IPS-15b (cell line): ENCODE results near the gene SASH3.

Experiments
- H3K27me3 ChIP-seq: one replicate; pipeline ENCODE4 v1.6.1; 2013; ENCODE audit warnings: low read length; ENCODE audit not compliant: control insufficient read depth, insufficient read depth
- H3K36me3 ChIP-seq: one replicate; pipeline ENCODE4 v1.6.1; 2013; ENCODE audit warnings: low read length; ENCODE audit not compliant: control insufficient read depth, insufficient read depth
- H3K4me1 ChIP-seq: one replicate; pipeline ENCODE4 v1.6.1; 2013; ENCODE audit warnings: mild to moderate bottlenecking, low read length; ENCODE audit not compliant: control insufficient read depth, insufficient read depth
- H3K4me3 ChIP-seq: one replicate; pipeline ENCODE4 v1.5.1; 2013; ENCODE audit warnings: low read depth, low read length
- H3K9ac ChIP-seq: one replicate; pipeline ENCODE4 v1.6.1; 2013; ENCODE audit warnings: low read depth, mild to moderate bottlenecking, low read length
- H3K9me3 ChIP-seq: one replicate; pipeline ENCODE4 v1.6.1; 2013; ENCODE audit warnings: mild to moderate bottlenecking, low read length; ENCODE audit not compliant: control insufficient read depth, insufficient read depth

Gene SASH3

DNA sequence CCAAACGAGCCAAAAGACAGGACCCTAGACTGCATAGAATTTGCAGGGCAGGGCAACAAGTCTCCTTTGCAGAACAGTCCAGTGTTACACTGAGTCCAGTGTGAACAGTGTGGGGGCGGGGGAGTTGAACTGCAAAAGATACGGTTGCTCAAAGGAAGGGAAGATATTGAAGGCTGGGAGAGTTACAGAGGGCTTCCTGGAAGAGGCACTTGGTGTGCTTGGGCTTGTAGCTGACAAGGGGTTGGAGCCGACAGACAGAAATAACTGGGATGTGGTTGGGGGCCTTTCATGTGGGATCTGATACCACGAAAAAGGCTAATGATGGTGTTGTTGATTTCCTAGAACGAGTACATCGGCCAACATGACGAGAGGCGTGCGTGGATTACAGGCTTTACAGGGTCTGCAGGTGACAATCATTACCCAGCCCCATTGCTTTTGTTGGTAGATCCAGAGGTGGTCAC lies 34.9 kb upstream of the SASH3 start:
- Histone ChIP-seq H3K36me3 (no peaks in the 10 kb centered on the region), H3K27me3 (peaks cover 6% of the 10 kb centered on the region), H3K9ac (no peak overlapping the region), H3K4me3 (no peak overlapping the region), H3K4me1 (peaks cover 6% of the 10 kb centered on the region), H3K9me3 (no peaks in the 10 kb centered on the region)

DNA sequence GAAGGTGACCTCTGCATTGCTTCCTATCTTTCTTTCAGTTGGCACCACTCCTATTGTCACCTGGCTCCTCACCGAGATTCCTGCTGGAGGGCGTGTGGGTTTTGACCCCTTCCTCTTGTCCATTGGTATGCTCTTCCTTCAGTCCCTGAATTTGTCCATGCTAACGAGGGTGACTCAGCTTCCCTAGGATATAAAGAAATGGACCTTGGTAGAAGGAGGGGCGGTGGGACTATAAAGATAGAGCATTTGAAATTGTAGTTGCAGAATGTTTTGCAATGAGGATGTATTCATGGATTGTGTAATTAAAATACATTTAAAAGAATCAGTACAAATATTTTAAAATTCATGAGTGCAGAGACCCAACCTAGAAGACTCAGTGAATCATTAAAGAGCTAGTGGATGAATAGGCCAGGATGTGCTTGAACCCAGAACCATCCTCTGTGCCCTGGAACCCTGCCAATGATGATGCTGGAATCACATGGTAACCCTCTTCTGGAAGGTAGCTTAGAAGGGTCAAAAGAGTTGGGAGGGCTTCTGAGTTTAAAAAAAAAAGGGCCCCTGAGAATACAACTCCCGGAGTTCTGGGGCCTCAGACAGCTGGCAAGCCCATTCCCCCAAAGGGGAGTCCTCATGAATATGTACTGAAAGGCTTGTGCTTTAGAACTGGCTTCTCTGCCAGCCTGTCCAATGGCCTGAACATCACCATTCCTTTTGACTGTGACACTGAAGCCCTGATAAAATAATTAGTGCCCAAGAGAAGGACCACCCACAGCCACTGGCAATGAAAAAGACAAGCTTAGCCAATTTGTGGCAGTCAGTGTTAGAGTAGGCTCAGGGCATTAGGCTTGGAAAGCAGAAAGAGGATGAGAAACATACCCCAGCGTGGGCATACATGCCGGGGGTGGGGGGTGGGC lies 32.9 kb upstream of the SASH3 start:
- Histone ChIP-seq H3K9me3 (no peaks in the 10 kb centered on the region), H3K27me3 (peaks cover 6% of the 10 kb centered on the region), H3K9ac (no peak overlapping the region), H3K4me3 (no peak overlapping the region), H3K4me1 (peaks cover 4% of the 10 kb centered on the region), H3K36me3 (no peaks in the 10 kb centered on the region)

DNA sequence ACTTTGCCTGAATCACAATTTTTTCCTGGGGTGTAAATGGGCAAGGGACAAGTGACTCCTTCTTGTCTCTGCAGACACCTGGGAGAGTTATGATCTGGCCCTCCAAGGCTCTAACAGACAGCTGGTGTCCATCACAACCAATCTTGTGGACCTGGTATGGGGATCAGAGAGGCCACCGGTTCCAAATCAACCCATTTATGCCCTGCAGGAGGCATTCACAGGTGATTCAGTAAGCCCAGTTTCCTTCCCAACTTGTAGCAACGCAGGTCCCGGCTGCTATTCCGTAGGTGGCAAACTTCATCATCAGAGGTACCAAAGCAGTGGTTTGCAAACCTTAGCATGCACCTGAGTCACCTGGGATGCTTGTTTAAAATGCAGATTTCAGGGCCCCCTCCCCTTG lies 32.2 kb upstream of the SASH3 start:
- H3K9ac ChIP-seq, result no peak overlapping the region
- H3K36me3 ChIP-seq, result no peaks in the 10 kb centered on the region
- peaks cover 4% of the 10 kb centered on the region for H3K4me1 ChIP-seq
- H3K4me3 ChIP-seq, result no peak overlapping the region
- peaks cover 6% of the 10 kb centered on the region for H3K27me3 ChIP-seq
- no peaks in the 10 kb centered on the region for H3K9me3 ChIP-seq

DNA sequence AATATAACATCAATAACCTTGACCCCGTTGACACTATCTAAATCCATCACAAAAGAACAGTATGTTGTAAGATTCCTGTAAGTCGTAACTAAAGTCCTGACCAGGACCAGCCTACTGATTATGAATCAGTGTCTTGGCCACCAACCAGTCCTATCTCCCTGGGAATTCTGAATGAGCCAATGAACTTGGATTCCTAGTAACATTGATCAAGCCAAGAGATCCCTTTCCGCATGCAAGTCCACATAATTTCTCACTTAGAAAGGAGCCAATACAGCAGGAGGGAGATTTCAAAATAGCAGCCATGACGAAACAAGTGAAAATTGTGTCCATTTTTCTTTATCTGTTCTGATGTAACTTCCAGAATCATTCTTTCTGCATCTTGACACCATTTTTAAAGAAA lies 31.4 kb upstream of the SASH3 start:
- Histone ChIP-seq H3K4me1 (peaks cover 4% of the 10 kb centered on the region), H3K9me3 (no peaks in the 10 kb centered on the region), H3K4me3 (no peak overlapping the region), H3K36me3 (no peaks in the 10 kb centered on the region), H3K27me3 (peaks cover 6% of the 10 kb centered on the region), H3K9ac (no peak overlapping the region)

DNA sequence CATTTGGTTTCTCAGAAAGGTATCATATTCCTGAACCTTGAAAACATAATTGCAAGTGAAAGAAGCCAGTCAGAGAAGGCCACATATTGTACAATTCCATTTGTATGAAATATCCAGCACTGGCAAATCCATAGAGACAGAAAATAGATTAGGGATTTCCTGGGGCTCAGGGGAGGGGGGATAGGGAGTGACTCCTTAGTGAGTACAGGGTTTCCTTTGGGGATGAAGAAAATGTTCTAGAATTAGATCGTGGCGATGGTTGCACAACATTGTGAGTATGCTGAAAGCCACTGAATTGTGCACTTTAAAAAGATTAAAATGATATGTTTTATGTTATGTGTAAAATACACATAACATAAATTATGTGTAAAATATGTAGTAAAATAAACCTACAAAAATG lies 30.7 kb upstream of the SASH3 start:
- Histone ChIP-seq H3K36me3 (no peaks in the 10 kb centered on the region), H3K9me3 (no peaks in the 10 kb centered on the region), H3K4me1 (peaks cover 4% of the 10 kb centered on the region), H3K4me3 (no peak overlapping the region), H3K9ac (no peak overlapping the region), H3K27me3 (peaks cover 2% of the 10 kb centered on the region)

DNA sequence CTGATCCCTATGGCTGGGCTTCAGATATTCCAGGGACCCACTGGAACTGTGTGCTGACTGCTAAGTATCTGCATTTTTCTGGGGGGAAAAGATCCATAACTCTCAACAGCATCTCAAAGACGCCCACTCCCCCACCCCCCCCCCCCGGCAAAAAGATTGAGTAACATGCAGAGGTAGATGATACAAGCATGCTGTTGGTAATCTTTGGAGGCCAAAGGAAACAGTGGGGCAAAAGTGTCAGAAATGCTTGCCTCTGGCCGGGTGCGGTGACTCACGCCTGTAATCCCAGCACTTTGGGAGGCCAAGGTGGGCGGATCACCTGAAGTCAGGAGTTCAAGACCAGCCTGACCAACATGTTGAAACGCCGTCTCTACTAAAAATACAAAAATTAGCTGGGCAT lies 28.8 kb upstream of the SASH3 start:
- H3K27me3 ChIP-seq, result no peaks in the 10 kb centered on the region
- H3K36me3 ChIP-seq, result no peaks in the 10 kb centered on the region
- no peak overlapping the region for H3K4me3 ChIP-seq
- no peak overlapping the region for H3K9ac ChIP-seq
- H3K4me1 ChIP-seq, result peaks cover 4% of the 10 kb centered on the region
- H3K9me3 ChIP-seq, result no peaks in the 10 kb centered on the region

DNA sequence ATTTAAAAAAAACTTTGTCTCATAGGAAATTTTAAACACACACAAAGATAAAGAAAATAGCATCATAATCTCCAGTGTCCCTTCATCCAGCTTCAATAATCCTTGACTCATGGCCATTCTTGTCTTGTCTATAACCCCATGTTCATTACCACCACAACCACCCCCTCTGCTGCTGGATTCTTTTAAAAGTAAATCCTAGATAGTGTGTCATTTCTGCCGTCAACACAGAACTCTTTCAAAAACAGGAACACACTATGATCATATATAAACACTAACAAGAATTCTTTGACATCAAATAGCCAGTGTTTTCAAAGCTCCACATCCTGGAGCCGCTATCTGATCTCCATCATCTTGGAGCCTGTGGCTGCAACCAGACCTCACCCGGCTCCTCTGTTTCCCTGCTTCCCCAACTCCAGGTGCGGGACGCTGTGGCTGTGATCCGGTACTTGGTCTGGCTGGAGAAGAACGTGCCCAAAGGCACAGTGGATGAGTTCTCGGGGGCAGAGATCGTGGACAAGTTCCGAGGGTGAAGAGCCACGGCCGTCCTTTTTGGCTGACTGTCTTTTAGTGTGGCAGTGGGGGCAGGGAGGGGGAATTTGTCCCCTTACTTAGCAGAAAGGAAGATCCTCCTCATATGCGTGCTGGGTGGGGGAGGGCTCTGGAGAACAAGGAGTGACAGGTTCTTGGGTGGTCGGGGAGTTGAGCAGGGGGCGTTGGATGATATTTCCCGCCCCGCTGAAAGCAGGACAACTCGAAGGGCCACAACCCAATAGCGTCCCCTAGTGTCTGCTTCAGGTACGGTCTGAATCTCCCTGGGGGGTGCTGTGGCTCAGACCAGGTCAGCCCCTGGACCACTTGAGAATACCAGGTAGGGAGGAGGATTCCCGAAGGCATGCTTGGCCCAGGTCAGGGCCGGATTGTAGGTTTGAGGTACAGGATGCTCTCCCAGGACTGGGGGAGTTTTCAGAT lies 25.4 kb upstream of the SASH3 start:
- Histone ChIP-seq H3K9me3 (no peaks in the 10 kb centered on the region), H3K36me3 (no peaks in the 10 kb centered on the region), H3K4me3 (no peak overlapping the region), H3K9ac (no peak overlapping the region), H3K27me3 (no peaks in the 10 kb centered on the region), H3K4me1 (no peaks in the 10 kb centered on the region)

DNA sequence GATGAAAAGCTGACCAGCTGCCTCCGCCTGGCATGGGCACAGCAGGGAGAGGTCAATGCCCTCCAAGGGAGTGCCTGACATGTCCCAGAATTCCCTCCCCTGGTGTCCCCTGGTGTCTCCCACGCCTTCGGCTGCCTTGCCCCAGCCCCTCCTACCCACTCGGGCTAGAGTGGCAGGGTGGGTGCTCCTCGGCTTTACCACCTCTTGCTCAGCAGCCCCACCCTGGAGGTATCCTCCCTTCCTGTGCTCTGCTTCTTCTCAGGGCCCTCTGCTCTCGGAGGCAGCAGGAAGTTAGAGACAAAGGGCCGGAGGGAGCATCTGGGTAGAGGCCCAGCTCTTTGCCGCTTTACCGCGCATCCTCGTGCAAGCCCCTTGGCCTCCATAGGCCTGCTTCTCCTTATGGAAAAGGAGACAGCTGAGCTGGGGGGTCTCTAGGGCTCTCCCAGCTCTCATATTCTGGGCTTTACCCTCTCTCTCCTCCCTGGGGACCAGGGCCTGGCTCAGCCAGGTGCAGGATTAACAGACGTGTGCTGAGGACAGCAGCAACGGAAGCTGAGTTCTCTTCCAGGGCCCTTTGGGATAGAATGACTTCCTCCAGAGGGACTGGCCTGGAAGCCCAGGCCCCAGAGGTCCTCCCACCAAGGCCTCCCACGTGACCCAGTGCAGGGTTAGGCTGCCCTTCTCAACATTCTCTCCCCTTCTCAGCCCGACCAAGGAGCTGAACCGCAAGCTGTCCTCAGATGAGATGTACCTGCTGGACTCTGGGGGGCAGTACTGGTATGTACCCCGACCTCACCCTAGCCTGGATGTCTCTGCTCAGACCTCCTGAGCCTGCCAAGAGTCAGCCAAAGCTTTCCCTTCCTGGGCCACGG lies 23.7 kb upstream of the SASH3 start:
- Histone ChIP-seq H3K9ac (peak overlapping the region; percentile 26), H3K36me3 (no peaks in the 10 kb centered on the region), H3K9me3 (no peaks in the 10 kb centered on the region), H3K27me3 (no peaks in the 10 kb centered on the region), H3K4me3 (no peak overlapping the region), H3K4me1 (no peaks in the 10 kb centered on the region)

DNA sequence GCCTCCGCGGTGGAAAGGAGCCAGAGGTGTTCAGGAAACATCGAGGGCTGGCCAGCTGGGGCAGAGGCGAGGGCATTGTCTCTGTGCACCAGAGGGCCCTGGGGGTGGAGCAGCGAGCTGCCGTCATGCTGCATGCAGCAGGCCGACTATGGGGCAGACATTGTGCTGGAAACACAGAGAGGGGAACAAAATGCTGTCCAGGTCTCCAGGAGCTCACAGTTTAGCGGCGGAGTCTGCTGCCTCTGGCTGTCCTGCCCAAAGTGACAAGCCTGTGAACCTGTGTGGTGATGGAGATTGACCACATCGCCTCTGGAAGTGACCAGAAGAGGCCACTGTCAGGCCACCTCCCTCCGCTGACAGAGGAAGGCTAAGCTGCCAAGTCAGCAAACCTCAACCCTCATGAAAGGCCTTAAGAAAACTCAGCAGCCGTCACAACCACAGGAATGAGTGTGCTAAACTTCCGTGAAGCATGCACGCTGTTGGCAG lies 20.1 kb upstream of the SASH3 start:
- H3K4me1 ChIP-seq, result no peaks in the 10 kb centered on the region
- no peak overlapping the region for H3K9ac ChIP-seq
- H3K9me3 ChIP-seq, result no peaks in the 10 kb centered on the region
- no peaks in the 10 kb centered on the region for H3K27me3 ChIP-seq
- no peaks in the 10 kb centered on the region for H3K36me3 ChIP-seq
- H3K4me3 ChIP-seq, result no peak overlapping the region

DNA sequence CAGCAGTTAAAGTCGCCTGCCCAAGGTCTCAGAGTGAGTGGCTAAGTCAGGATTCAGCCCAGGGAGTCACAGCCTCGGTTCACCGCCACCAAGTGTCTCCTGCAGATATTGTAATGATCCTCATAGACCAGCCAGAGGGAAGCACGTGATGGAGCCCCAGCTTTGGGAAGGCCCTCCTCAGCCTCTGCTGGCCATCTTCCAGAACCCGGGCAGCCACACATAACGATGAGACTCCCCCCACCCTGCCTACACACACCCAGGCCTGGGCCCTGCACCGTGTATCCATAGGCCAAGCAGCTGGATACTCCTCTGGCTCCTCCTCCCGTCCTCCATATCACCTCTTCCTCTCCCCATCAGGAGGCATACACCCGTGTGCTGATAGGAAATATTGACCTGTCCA lies 19.6 kb upstream of the SASH3 start:
- Histone ChIP-seq H3K4me1 (no peaks in the 10 kb centered on the region), H3K9ac (no peak overlapping the region), H3K36me3 (no peaks in the 10 kb centered on the region), H3K27me3 (no peaks in the 10 kb centered on the region), H3K4me3 (no peak overlapping the region), H3K9me3 (no peaks in the 10 kb centered on the region)

DNA sequence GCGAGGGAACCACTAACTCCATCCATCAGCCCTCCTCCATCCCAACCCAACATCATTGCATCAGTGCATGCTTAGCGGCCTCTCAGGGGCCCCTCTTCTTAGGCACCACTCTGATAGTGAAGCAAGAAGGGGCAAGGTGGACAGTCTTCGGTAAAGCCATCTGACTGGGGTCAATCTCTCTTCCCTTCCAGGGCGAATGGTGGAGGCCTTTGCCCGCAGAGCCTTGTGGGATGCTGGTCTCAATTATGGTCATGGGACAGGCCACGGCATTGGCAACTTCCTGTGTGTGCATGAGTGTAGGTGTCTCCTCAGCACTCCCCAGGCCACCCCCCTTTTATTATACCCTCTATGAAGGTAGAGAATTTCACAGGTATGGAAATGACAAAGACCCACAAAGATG lies 18.8 kb upstream of the SASH3 start:
- H3K4me1 ChIP-seq, result no peaks in the 10 kb centered on the region
- H3K9ac ChIP-seq, result no peak overlapping the region
- no peaks in the 10 kb centered on the region for H3K36me3 ChIP-seq
- no peaks in the 10 kb centered on the region for H3K9me3 ChIP-seq
- no peaks in the 10 kb centered on the region for H3K27me3 ChIP-seq
- no peak overlapping the region for H3K4me3 ChIP-seq
